Measurements from ENCODE around the gene GDE1. TPM values are rescaled to one million over a fixed set of nuclear protein-coding genes. Genes with fewer than 3 reads are reported as not detected.

GDE1 gene
- total RNA-seq, 1 experiment from 2014 or later, result 48.6 TPM

- H4K20me1 ChIP-seq (ENCODE audit: control insufficient read depth, insufficient read depth, insufficient read length), result no peaks in the 10 kb centered on the region
- H3K27ac ChIP-seq (ENCODE audit: insufficient read length, low read depth, low read length), result no peak within 1 kb of the TSS
- H3K9ac ChIP-seq (ENCODE audit: extremely low read depth, insufficient read length, low read length), result peak within 1 kb of the TSS; percentile 75
- no peak within 1 kb of the TSS for H2AK5ac ChIP-seq (ENCODE audit: insufficient read length, low read length)
- H3K36me3 Mint-ChIP-seq (ENCODE audit: insufficient read depth in 1 of 3, low read depth in 3 of 3), result peaks cover 1 to 14% (median 6%) of the 10 kb centered on the region in 3 experiments; a peak in 6 of 7 replicates
- H3K4ac ChIP-seq (ENCODE audit: low read depth, low read length), result no peak within 1 kb of the TSS
- peaks cover 7% of the 10 kb centered on the region; the same call in 1 of the 2 replicates for H3K79me2 ChIP-seq (ENCODE audit: insufficient read depth, low read length)
- no peak within 1 kb of the TSS for H4K5ac ChIP-seq (ENCODE audit: insufficient read length, low read depth, low read length)
- H2BK20ac ChIP-seq (ENCODE audit: low read depth, low read length, poor library complexity, severe bottlenecking), result no peak within 1 kb of the TSS
- no peaks in the 10 kb centered on the region for H3K27me3 Mint-ChIP-seq (ENCODE audit: low read depth)
- WGBS (ENCODE audit: extremely low coverage, insufficient read length, low lambda C conversion rate), result no CpG with 5 or more reads among the region's 51 CpGs
- DNase-seq, result peak; percentile 96
- no peak within 1 kb of the TSS for H2BK15ac ChIP-seq (ENCODE audit: low read depth, low read length)
- no peak within 1 kb of the TSS for H2BK12ac ChIP-seq (ENCODE audit: insufficient read length, low read depth, low read length)
- H3K79me1 ChIP-seq (ENCODE audit: insufficient read depth, low read depth, low read length, poor library complexity, severe bottlenecking), result no peaks in the 10 kb centered on the region
- no peak within 1 kb of the TSS for H3T11ph ChIP-seq (ENCODE audit: low read length)
- H3K56ac ChIP-seq (ENCODE audit: insufficient read length, low read depth, low read length), result no peak within 1 kb of the TSS
- no peak within 1 kb of the TSS for H4K91ac ChIP-seq (ENCODE audit: insufficient read length, low read depth, low read length)
- H3K4me2 ChIP-seq (ENCODE audit: insufficient read depth, insufficient read length, low read length), result peak within 1 kb of the TSS; percentile 100
- H3K18ac ChIP-seq (ENCODE audit: insufficient read length, low read depth, low read length), result peak within 1 kb of the TSS; percentile 69
- peak within 1 kb of the TSS; percentile 91 to 96 for H3K4me3 Mint-ChIP-seq
- H3K9me3 Mint-ChIP-seq, result no peaks in the 10 kb centered on the region
- H2BK5ac ChIP-seq (ENCODE audit: insufficient read length, low read length), result no peak within 1 kb of the TSS
- no peak for TF ChIP-seq CTCF (conservative IDR thresholded peaks at IDR 0.05)
- H3K9me3 ChIP-seq (ENCODE audit: control insufficient read depth, low read depth, low read length), result no peaks in the 10 kb centered on the region
- no peaks in the 10 kb centered on the region for H3K27me3 ChIP-seq (ENCODE audit: insufficient read depth, low read length)
- H2AFZ ChIP-seq (ENCODE audit: low read length), result peak within 1 kb of the TSS; percentile 11
- peak within 1 kb of the TSS; percentile 57; the same call in 1 of the 2 replicates for H3K14ac ChIP-seq (ENCODE audit: insufficient read depth, low read length)
- 0 out of 2 replicates have a peak, but pooled peaks cover 3% of the 10 kb centered on the region for H3K4me1 ChIP-seq (ENCODE audit: insufficient read depth, low read length)
- H3K27ac Mint-ChIP-seq, result peak within 1 kb of the TSS; percentile 88 to 94 (median 91)
- H2BK120ac ChIP-seq (ENCODE audit: low read depth, low read length, poor library complexity, severe bottlenecking), result no peak within 1 kb of the TSS
- peaks cover 18% of the 10 kb centered on the region for H3K23me2 ChIP-seq (ENCODE audit: insufficient read length, low read depth, low read length, poor library complexity, severe bottlenecking)
- H3K23ac ChIP-seq (ENCODE audit: insufficient read length, low read depth, low read length), result no peak within 1 kb of the TSS
- H4K8ac ChIP-seq (replicated peaks; ENCODE audit: insufficient read length, low read depth, low read length), result no peak within 1 kb of the TSS
- peaks cover 42 to 46% of the 10 kb centered on the region in 2 experiments for H3K4me1 Mint-ChIP-seq
Measured at GRCh38 chr16:19523559-19524355, 1.9 kb upstream of the GDE1 start, which contains the start of gene CCP110. Gene CCP110 (plus strand): TSS chr16:19523942. CDS start chr16:19527882, 3,940 bp downstream.
